Hematopoietic multipotent progenitor cell treated with erythropoietin and hydrocortisone succinate and interleukin-3 and kit ligand, for 15 days (in vitro differentiated cells): ENCODE measurements around the gene STRN4.
"Not testable (repeated sequence)": the region's sequence is repeated elsewhere in the genome, so short reads cannot be mapped to it uniquely, and the experiment has no call there.

ENCODE experiments used
- DNase-seq: peaks from one replicate; pipeline ENCODE4 v3.0.0-alpha.2; 2015; ENCODE audit warnings: low spot score

The STRN4 gene, protein sequence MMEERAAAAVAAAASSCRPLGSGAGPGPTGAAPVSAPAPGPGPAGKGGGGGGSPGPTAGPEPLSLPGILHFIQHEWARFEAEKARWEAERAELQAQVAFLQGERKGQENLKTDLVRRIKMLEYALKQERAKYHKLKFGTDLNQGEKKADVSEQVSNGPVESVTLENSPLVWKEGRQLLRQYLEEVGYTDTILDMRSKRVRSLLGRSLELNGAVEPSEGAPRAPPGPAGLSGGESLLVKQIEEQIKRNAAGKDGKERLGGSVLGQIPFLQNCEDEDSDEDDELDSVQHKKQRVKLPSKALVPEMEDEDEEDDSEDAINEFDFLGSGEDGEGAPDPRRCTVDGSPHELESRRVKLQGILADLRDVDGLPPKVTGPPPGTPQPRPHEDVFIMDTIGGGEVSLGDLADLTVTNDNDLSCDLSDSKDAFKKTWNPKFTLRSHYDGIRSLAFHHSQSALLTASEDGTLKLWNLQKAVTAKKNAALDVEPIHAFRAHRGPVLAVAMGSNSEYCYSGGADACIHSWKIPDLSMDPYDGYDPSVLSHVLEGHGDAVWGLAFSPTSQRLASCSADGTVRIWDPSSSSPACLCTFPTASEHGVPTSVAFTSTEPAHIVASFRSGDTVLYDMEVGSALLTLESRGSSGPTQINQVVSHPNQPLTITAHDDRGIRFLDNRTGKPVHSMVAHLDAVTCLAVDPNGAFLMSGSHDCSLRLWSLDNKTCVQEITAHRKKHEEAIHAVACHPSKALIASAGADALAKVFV

GRCh38 chr19:46746281-46747057, at the start of gene STRN4:
TSS of gene STRN4 (minus strand) at chr19:46746450. CDS start at chr19:46746430, 20 bp downstream.
- peak; percentile 69 for DNase-seq

GRCh38 chr19:46791944-46792343, 45.7 kb upstream of the STRN4 start:
- DNase-seq: no peak

GRCh38 chr19:46789371-46789770, 43.1 kb upstream of the STRN4 start:
- DNase-seq: no peak

- DNase-seq: no peak
Measured at GRCh38 chr19:46788968-46789338, 42.7 kb upstream of the STRN4 start.

GRCh38 chr19:46788262-46788967, 42.2 kb upstream of the STRN4 start, which contains the start of gene SLC1A5:
TSS of gene SLC1A5 (minus strand) at chr19:46788594. CDS start at chr19:46787965, 629 bp downstream.
- DNase-seq: peak; percentile 99

GRCh38 chr19:46787331-46788261, 41.3 kb upstream of the STRN4 start:
- peak; percentile 65 for DNase-seq

GRCh38 chr19:46787040-46787330, 40.7 kb upstream of the STRN4 start:
- DNase-seq: no peak

DNA sequence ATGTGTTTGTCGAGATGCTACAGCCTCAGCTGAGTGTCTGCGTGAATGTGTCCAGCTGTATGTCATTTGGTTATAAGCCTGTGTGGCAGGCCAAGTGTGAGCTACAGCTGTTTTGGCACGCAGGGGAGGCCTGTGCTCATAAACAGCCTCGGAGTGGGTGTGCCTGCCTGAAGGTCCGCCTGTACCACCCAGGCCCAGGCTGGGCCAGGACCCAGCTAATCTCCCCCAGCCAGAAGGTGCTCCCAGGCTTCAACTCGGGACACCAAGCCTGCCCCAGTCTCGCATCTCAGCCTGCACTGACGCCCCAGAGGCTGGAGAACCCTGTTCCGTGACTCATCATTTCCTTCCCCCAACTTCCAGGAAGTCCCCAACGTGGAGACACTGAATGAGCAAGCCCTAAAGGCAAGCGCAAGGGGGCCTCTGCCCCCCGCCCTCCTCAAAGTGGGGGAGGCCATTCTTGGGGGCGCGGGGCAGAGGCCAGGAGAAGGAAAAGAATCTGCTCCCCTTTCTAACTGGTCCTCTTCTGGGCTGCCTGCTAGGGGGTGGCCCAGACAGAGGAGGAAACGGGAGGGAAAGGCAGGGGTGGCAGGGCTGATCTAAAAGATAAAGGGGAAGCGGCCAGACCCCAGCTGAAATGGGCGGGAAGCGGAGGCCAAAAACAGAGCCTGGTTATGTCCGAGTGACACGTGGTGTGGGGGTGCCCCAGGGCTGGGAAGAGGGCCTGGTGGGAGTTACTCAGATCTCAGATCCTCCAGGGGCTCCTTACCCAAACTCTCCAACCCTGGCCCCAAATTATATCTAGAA, 40.2 kb upstream of the STRN4 start:
- peak; percentile 99 for DNase-seq

DNA sequence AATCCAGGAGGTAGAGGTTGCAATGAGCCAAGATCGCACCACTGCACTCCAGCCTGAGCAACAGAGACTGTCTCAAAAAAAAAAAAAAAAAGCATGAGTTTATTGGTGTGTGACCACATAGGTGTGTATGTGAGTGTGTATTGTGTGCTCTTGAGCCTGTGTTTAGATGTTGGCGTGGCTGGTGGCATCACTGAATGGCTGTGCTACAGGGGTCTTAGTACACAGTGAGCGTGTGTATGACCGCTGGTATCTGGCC, 39.7 kb upstream of the STRN4 start:
- DNase-seq: no peak

DNA sequence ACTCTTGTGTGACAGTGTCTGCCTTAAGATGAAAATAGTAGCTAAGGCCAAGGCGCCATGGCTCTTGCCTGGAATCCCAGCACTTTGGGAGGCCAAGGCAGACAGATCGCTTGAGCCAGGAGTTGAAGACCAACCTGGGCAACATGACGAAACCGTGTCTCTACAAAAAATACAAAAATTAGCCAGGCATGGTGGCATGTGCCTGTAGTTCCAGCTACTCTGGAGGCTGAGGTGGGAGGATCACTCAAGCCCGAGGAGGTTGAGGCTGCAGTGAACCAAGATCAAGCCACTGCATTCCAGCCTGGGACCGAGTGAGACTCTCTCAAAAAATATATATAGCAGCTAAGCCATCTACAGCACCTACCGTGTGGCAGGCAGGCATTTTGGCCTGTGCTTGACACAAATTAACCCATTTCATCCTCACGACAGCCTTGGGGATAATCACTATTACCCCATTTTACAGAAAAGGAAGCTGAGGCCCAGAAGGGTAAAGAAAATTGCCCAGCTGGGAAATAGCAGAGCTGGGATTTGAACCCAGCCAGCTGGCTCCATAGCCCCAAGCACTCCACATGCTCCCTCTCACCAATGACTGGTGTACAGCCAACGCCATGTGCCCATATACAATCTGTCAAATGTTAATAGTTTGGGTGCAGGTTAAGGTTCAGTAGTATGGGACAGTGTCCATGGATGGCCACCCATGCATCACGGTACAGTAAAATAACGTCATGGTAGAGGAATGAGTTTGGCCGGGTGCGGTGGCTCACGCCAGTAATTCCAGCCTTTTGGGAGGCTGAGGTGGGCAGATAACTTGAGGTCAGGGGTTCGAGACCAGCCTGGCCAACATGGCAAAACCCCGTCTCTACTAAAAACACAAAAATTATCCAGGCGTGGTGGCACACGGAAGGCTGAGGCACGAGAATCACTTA, 39.1 kb upstream of the STRN4 start:
- DNase-seq: peak; percentile 49

DNA sequence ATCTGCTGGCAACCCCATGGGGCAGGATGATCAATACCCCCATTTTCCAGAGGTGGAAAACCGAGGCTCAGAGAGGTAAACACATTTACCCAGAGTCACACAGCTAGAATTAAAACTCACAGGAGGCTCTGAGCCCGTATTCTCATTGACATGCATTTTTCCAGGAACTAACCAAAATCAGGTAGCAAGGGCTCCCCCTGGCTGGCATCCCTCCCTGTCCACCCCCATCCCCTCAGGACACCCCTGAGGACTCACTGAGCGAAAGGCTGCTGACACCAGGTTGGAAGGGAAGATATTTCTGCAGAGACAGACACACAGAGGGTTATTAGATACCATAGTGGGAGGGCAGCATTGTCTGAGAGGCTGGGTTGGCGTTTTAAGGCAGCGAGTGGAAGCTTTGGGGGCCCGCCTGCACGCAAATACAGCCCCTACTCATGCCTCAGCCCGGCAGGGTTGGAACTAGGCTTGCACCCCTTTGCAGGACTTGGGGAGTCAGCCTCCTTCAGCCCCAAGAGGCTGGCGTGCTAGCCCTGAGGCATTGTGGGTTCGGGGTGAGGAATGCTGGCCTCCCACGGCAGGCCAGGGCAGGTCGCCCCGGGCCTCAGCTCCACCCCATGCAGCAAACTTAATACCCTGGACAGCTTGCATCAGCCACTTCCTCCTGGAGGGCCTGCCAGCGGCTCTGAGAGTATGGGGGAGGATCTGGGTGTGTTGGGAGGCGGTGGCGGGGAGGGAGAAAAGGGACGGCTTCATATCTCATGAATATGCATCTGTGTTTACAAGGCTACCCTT, 38.2 kb upstream of the STRN4 start:
- DNase-seq: peak; percentile 94

DNA sequence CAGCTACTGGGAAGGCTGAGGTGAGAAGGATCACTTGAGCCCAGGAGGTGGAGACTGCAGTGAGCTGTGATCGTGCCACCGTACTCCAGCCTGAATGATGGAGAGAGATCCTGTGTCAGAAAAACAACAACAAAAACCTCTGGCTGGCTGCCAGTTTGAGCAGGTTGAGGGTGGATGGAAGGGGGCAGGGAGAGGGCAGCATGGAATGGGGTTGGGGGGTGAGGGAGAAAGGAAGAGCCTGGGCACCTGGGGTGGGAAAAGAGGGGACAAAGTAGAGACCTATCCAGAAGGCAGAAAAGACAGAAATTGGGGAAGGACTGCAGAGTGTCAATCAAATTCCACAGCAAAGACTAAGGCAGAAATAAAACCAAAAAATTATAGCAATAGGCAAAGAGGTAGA, 37.4 kb upstream of the STRN4 start:
- DNase-seq: peak; percentile 55

GRCh38 chr19:46782355-46783019, 36.2 kb upstream of the STRN4 start:
- DNase-seq: no peak

DNA sequence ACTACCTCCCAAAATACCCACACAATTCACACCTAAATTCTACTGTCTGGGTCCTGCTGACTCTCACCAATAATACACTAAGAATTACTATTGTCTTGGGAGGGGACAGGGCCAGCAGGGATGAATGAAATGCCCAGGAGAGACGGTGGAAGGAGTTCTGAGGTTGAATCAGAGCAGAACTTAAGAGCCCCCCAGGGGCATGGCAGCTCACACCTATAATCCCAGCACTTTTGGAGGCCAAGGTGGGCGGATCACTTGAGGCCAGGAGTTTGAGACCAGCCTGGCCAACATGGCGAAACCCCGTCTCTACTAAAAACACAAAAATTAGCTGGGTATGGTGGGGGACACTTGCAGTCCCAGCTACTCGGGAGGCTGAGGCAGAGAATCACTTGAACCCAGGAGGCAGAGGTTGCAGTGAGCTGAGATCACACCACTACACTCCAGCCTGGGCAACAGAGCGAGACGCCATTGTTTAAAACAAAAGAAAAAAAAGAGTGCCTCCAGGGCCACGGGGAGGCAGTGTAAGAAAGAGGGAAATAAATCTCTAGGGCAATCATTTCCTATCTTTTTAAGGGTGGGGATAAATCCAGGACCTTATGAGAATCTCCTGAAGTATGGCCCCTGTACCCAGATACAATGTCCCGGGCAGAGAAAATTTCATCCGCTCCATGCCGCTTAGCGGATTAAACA, 31.9 kb upstream of the STRN4 start:
- not testable (repeated sequence) for DNase-seq

DNA sequence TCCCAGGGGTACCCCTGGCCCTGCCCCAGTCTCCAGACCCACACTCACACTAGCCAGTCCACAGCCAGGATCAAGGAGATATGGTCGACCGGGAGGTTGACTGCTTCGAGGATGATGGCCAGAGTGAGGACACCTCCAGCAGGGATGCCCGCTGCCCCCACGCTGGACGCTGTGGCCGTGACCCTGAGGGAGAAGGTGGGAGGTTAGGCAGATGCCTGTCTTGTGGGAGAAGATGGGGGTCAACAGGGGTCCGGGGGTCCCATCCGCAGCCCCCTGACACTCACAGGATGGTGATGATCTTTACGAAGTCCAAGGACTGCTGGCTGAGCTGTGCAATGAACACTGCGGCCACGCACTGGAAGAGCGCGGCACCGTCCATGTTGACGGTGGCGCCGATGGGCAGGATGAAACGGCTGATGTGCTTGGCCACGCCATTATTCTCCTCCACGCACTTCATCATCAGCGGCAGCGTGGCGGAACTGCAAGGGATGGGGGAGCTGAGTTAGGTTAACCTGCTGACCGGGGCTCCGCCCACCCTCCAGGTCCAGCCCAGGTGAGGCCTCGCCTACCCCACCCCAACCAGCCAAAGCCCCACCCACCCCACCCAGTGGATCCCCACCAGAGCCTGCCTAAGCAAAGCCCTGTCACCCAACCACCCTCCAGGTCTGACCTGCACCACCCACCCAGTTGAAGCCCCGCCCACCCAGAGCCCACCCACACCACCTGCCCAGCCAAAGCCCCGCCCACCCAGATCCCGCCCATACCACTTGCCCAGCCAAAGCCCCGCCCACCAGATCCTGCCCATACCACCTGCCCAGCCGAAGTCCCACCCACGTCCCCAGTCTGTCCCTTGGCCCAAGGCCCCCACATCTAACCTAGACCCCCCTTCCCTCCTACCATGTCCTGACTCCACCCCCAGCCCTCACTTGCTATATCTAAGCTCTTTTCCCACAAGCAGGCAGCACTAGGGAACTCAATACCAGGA, 31.0 kb upstream of the STRN4 start:
- peak; percentile 59 for DNase-seq

DNA sequence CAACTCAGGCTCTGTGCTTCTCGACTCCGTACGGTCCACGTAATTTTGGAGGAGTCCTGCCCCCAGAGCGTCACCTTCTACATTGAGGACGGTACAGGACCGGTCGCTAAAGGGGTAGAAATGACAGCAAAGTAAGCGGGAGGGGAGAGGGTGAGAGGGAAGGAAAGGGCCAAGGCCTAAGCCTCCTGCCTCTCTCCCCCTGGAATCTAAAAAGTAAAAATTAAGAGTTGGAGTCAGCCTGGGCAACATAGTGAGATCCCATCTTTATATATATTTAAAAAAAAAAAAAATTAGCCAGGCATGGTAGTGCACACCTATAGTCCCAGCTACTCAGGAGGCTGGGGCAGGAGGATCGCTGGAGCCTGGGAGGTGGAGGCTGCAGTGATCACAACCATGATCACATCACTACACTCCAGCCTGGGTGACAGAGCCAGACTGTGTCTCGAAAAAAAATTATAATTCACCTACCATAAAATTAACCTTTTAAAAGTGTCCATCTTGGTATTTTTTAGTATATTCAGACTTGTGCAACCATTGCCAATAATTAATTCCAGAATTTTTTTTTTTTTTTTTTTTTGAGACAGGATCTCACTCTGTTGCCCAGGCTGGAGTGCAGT, 29.5 kb upstream of the STRN4 start:
- no peak for DNase-seq
